Measurements from ENCODE around the gene MRPL42.

DNA sequence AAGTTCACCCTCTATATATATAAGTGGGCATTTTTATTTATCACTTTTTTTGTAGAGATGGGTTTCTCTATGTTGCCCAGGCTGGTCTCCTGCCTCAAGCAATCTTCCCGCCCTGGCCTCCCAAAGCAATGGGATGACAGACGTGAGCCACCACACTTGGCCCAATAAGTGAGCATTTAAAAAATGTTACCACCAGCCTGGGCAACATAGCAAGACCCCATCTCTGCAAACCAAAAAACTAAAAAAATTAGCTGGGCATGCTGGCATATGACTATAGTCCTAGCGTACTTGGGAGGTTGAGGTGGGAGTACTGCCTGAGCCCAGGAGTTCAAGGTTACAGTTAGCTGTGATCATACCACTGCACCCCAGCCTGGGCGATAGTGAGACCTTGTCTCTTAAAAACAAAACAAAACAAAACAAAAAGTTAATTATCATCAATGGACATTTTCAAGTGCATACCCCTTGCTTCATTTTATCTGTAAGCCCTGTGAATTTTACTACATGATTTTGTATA, 49.3 kb upstream of the MRPL42 start:
- TF ChIP-seq CTCF (IDR thresholded peaks at IDR 0.05): no peak
- no peak for TF ChIP-seq POLR2A (IDR thresholded peaks at IDR 0.05)

Measured in body of pancreas (tissue), 4 donors.